CD4-positive, alpha-beta T cell treated with Interleukin-21 for 1 hour (primary cell): ENCODE results near the gene PICALM.
"Not testable (repeated sequence)": the region's sequence is repeated elsewhere in the genome, so short reads cannot be mapped to it uniquely, and the experiment has no call there.

Experiments
- DNase-seq: peaks from one replicate; pipeline ENCODE4 v3.0.0-alpha.2; 2020

PICALM gene

GRCh38 chr11:85976525-85976924 is 92.4 kb downstream of the PICALM start:
- no peak for DNase-seq

GRCh38 chr11:85974122-85974521 is 94.8 kb downstream of the PICALM start:
- DNase-seq = no peak

GRCh38 chr11:85970593-85970992 is 98.3 kb downstream of the PICALM start:
- no peak for DNase-seq

GRCh38 chr11:85967457-85967856 is 101.4 kb downstream of the PICALM start:
- no peak for DNase-seq

GRCh38 chr11:85965202-85965601 is 103.7 kb downstream of the PICALM start:
- DNase-seq = no peak

GRCh38 chr11:85961930-85962363 is 106.9 kb downstream of the PICALM start:
- DNase-seq = no peak

- DNase-seq = no peak
Measured at GRCh38 chr11:85961130-85961529, 107.8 kb downstream of the PICALM start.

- DNase-seq = no peak
Measured at GRCh38 chr11:85960678-85961077, 108.2 kb downstream of the PICALM start.

GRCh38 chr11:85955531-85955930 is 113.4 kb downstream of the PICALM start:
- no peak for DNase-seq

GRCh38 chr11:85953491-85954143 is 115.3 kb downstream of the PICALM start:
- no peak for DNase-seq

- DNase-seq = not testable (repeated sequence)
Measured at GRCh38 chr11:85952108-85952485, 116.8 kb downstream of the PICALM start.

GRCh38 chr11:85951428-85952107 is 117.3 kb downstream of the PICALM start:
- no peak for DNase-seq

- no peak for DNase-seq
Measured at GRCh38 chr11:85951049-85951405, 117.9 kb downstream of the PICALM start.

- no peak for DNase-seq
Measured at GRCh38 chr11:85950317-85951048, 118.4 kb downstream of the PICALM start.

- no peak for DNase-seq
Measured at GRCh38 chr11:85949798-85950197, 119.1 kb downstream of the PICALM start.

GRCh38 chr11:85948884-85949283 is 120.0 kb downstream of the PICALM start:
- DNase-seq = no peak

GRCh38 chr11:85947431-85948272 is 121.2 kb downstream of the PICALM start:
- no peak for DNase-seq

- DNase-seq = no peak
Measured at GRCh38 chr11:85946221-85946620, 122.7 kb downstream of the PICALM start.

GRCh38 chr11:85945788-85946187 is 123.1 kb downstream of the PICALM start:
- no peak for DNase-seq

- no peak for DNase-seq
Measured at GRCh38 chr11:85945296-85945695, 123.6 kb downstream of the PICALM start.

- DNase-seq = peak; percentile 27
Measured at GRCh38 chr11:85941380-85941973, 127.4 kb downstream of the PICALM start.

GRCh38 chr11:85939099-85940015 is 129.5 kb downstream of the PICALM start:
- DNase-seq = no peak
